K562 (cell line): ENCODE data around the gene RPL27. TPM values are rescaled to one million over a fixed set of nuclear protein-coding genes. Genes with fewer than 3 reads are reported as not detected.
A peak's percentile ranks its signal among the peaks of the same experiment; 100 is the strongest.

Experiments
- AFF1 ChIP-seq, 2 experiments: fragments of 450-650 bp; IDR thresholded peaks; 2 replicates each; pipeline ENCODE4 v1.6.1; 2018; ENCODE audit warnings: mild to moderate bottlenecking in 2 of 2, low read depth in 1 of 2; ENCODE audit not compliant: partially characterized antibody in 2 of 2
- CBFA2T3 ChIP-seq: fragments of 450-650 bp; IDR thresholded peaks from 2 replicates; pipeline ENCODE4 v1.6.1; 2017
- CREB3L1 ChIP-seq: fragments of 450-650 bp; IDR thresholded peaks from 2 replicates; pipeline ENCODE4 v1.6.1; 2014; ENCODE audit warnings: low read depth, mild to moderate bottlenecking, moderate library complexity, borderline replicate concordance
- CTCF ChIP-seq, 3 experiments: IDR thresholded peaks in 2 of 3; conservative IDR thresholded peaks in 1 of 3; 2 replicates each; pipeline ENCODE4 v1.5.1; 2011 to 2012; ENCODE audit warnings: low read length in 3 of 3, mild to moderate bottlenecking in 3 of 3, control low read depth in 2 of 3, improper control_type of control experiment in 1 of 3, inconsistent platforms in 1 of 3, low read depth in 1 of 3, mixed read lengths in 1 of 3, moderate library complexity in 1 of 3; ENCODE audit not compliant: insufficient read depth in 2 of 3
- DPF2 ChIP-seq: fragments of 450-650 bp; IDR thresholded peaks from 2 replicates; pipeline ENCODE4 v1.6.1; 2016
- E2F3 ChIP-seq: fragments of 250-450 bp; sonication (Bioruptor Pico); IDR thresholded peaks from 2 replicates; pipeline ENCODE4 v1.4.0; 2020; ENCODE audit warnings: mild to moderate bottlenecking
- KDM5B ChIP-seq: fragments of 200-600 bp; sonication (generic); IDR thresholded peaks from 2 replicates; pipeline ENCODE4 v1.6.1; 2012; ENCODE audit warnings: low read depth, mild to moderate bottlenecking, moderate library complexity, low read length, control low read depth, inconsistent platforms; ENCODE audit not compliant: insufficient replicate concordance
- SIX5 ChIP-seq, 2 experiments: IDR thresholded peaks; 2 replicates each; pipeline ENCODE4 v1.6.1; 2011; ENCODE audit warnings: low read length in 2 of 2, borderline replicate concordance in 1 of 2, low read depth in 1 of 2, mild to moderate bottlenecking in 1 of 2, moderate library complexity in 1 of 2; ENCODE audit not compliant: insufficient read depth in 1 of 2
- UBTF ChIP-seq, 2 experiments: IDR thresholded peaks; 2 replicates each; pipeline ENCODE4 v1.6.1; 2012; ENCODE audit warnings: improper control_type of control experiment in 2 of 2, low read depth in 2 of 2, low read length in 2 of 2, borderline replicate concordance in 1 of 2
- ZBTB17 ChIP-seq: fragments of 450-650 bp; formaldehyde crosslinking; IDR thresholded peaks from 2 replicates; pipeline ENCODE4 v1.4.0; 2020; ENCODE audit warnings: mild to moderate bottlenecking
- ZNF232 ChIP-seq: sonication (generic); formaldehyde crosslinking; IDR thresholded peaks from 2 replicates; pipeline ENCODE4 v1.8.0; 2022; ENCODE audit warnings: mild to moderate bottlenecking, missing genetic modification reagents
- ZNF511 ChIP-seq: sonication (generic); formaldehyde crosslinking; IDR thresholded peaks from 2 replicates; pipeline ENCODE4 v1.8.0; 2022; ENCODE audit warnings: mild to moderate bottlenecking, missing genetic modification reagents
- polyA plus RNA-seq, 8 experiments: library from polyadenylated mRNA; depleted of rRNA in 4 of 8; stranded (reverse) in 5 of 8; unstranded in 3 of 8; fragments of >200 nt; fragmentation: Nextera tagmentation in 2 of 8; fragmentation: Illumina TruSeq in 1 of 8; extraction: Ambion mirVana in 2 of 8; extraction: Trizol in 1 of 8; gene quantifications; 2 replicates each; pipeline versions ENCODE4 v1.2.1 to v1.2.3, GENCODE V29; 2011 to 2014; ENCODE audit warnings: inconsistent platforms in 1 of 8, missing spikeins in 1 of 8
- total RNA-seq, 7 experiments: library from RNA; depleted of rRNA in 6 of 7; stranded (reverse); fragments of >200 nt in 6 of 7; fragmentation: Illumina TruSeq in 2 of 7; extraction: Trizol in 2 of 7; gene quantifications; 2 replicates each; pipeline versions ENCODE4 v1.2.1 to v1.2.3, GENCODE V29; 2011 to 2021; ENCODE audit warnings: low replicate concordance in 1 of 7

RPL27 gene
- total and polyA plus RNA-seq, 9 of the 15 experiments (the other 6 are each of a cell fraction or from before 2014, with no cell fraction given) = 1,539 to 6,155 (median 3,710) TPM

- peak in 1 of 2 experiments; percentile 82 for TF ChIP-seq AFF1 (IDR thresholded peaks at IDR 0.05; ENCODE audit: low read depth in 1 of 2, partially characterized antibody in 2 of 2)
- TF ChIP-seq CREB3L1 = peak; percentile 98
- TF ChIP-seq CBFA2T3 = peak; percentile 35; the same call in 1 of the 2 replicates
- peak; percentile 56; the same call in 1 of the 2 replicates for TF ChIP-seq ZNF511
- TF ChIP-seq UBTF (IDR thresholded peaks at IDR 0.05; ENCODE audit: borderline replicate concordance in 1 of 2, low read depth in 2 of 2, low read length in 2 of 2) = peak in 1 of 2 experiments; percentile 86; a peak in 2 of 4 replicates
- peak; percentile 64 to 69; a peak in 3 of 4 replicates for TF ChIP-seq SIX5 (IDR thresholded peaks at IDR 0.05; ENCODE audit: borderline replicate concordance in 1 of 2, insufficient read depth in 1 of 2, low read depth in 1 of 2, low read length in 2 of 2)
- TF ChIP-seq DPF2 = no peak
- TF ChIP-seq KDM5B = peak; percentile 83
- TF ChIP-seq ZBTB17 (CRISPR knock-in tag) = peak; percentile 13; the same call in 1 of the 2 replicates
- TF ChIP-seq E2F3 (CRISPR knock-in tag) = 0 out of 2 replicates have a peak, but pooled peaks have one; percentile 28
- TF ChIP-seq CTCF (IDR thresholded peaks at IDR 0.05 in 2 of 3, conservative IDR thresholded peaks at IDR 0.05 in 1 of 3; ENCODE audit: insufficient read depth in 2 of 3, low read depth in 1 of 3, low read length in 3 of 3) = peak; percentile 92 to 96 (median 95)
- no peak for TF ChIP-seq ZNF232
Observed at GRCh38 chr17:42997984-42998938, at the start of gene RPL27 (continued).
